ENCODE data around the gene SKP1.
A peak's percentile ranks its signal among the peaks of the same experiment; 100 is the strongest.
"Not testable (repeated sequence)": the region's sequence is repeated elsewhere in the genome, so short reads cannot be mapped to it uniquely, and the experiment has no call there.

SKP1 gene

DNA sequence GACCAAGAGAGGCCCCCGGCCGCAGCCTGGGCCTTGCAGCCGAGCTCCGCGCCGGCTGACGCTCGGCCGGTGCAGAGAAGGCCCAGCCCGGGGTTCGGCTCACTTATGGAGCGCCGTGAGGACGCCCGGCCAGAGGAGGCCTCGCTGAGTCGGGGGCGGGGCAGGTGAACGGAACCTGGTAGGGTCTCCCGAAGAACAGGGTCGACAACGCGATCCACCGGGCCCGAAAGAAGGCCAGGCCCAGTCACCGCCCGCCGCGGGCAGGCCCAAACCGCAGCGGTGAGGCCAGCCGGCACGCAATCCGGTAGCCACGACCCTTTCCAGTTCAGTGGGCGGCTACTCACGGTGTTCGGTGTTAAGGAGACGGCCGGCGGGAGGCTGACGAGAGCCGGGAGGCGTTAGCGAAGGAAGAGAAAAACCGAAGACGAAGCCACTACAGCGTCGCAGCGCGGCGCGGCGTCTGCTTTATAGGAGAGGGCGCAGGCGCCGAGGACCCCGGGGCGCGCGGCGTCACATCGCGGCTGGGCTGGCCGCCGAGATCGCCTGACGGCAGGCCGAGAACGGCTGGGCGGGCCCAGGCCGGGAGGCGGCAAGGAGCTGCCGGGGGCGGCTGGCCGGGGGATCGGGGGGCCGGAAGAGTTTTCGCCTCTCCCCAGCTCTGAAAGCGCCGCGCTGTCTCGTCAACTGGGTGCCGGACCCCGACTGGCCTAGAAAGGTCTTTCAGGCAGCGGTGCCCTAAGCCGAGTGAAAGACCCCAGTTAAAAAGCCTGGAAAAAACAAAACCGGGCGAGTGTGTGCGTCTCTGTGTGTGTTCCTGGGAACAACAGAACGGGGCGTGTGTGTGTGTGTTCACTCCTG, at the start of gene SKP1:
Gene SKP1, minus strand, starts transcription at position 440 of the 858 bp plus-strand sequence. CDS start 2,928 bp downstream, outside the sequence.
- peak; percentile 85 to 90 for DNase-seq

DNA sequence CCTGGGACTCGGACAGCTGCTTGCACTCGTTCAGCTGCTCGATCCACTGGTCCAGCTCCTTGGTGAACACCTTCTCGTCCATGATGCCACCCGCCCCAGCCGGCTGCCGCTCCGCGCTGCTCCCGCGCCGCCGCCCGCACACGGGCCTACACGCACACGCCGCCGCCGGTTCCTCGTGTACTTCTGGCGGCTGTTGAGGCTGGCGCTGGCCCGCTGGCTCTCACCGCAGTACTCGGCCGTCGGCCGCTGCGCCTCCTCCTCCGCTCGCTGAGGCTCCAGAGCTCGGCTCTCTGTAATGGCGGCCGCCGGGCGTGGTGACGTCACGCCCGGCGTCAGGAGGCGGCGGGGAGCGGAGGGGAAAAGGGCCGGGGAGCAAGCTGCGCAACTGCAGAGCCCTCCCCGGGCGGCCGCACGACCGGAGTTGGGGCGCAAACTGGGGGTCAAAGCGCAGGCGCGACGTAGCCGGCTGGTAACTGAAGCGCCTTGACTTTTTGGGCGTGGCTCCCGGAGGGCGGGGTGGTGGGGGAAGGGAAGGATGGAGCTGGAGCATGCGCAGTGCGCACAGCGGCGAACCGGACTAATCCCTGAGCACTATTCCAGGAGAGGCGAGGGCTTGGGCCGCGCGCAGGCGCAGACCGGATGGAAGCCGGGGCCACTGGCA, 49.2 kb upstream of the SKP1 start, which contains the start of gene PPP2CA:
Gene PPP2CA, minus strand, starts transcription at position 294 of the 661 bp plus-strand sequence. Its CDS starts 212 bp downstream, at position 82.
- DNase-seq, result peak; percentile 99 to 100

- peak; percentile 59 to 74 for DNase-seq
Measured at GRCh38 chr5:134224888-134225779, 48.4 kb upstream of the SKP1 start.

DNA sequence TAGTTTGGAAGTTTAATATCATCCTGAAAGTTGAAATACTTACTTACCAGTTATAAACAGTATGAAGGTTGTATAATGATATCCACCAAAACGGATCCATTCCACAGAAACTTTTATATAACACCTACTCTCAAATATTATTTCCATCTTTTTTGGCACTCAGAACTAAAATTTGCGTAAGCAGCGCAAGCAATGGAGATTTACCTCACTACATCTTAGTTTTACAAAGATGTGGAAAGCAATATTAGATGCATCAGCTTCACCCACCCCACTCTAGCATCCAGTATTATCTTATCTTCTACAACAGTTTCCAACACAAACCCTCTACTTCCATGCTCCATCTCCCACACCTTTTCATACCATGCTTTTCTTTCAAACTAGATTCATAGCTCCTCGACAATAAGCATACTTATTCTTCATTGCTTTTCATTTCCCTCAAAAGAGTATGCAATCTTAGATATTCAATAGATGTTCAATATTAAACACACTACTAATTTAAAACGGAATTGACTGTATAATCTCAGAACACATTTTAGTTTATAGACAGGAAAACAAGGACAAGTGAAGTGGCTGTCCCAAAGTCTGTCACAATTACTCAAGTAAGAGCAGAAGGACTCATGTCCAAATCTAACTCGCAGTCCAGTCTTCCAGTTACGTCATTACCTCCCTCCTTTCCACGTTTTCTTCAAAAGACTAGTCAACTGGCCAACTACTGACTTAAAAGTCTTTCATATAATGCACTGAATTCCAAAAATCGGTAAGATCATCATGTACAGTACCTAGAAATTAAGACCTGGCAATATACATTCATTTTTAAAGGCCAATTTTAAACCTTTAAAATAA, 46.9 kb upstream of the SKP1 start:
- DNase-seq, result no peak

DNA sequence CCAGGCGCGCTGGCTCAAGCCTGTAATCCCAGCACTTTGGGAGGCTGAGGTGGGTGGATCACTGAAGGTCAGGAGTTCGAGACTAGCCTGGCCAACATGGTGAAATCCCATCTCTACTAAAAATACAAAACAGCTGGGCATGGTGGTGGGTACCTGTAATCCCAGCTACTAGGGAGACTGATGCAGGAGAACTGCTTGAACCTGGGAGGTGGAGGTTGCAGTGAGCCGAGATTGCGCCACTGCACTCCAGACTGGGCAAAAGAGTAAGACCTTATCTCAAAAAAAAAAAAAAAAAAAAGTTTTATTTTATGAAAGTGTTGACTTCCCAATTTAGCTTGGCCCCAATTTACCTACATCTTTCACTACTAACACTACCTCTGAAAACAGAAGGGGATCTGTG, 44.9 kb upstream of the SKP1 start:
- DNase-seq, result not testable (repeated sequence)

- no peak for DNase-seq
Measured at GRCh38 chr5:134215757-134216156, 39.0 kb upstream of the SKP1 start.

GRCh38 chr5:134211263-134212031, 34.7 kb upstream of the SKP1 start:
- DNase-seq, result not testable (repeated sequence)

DNA sequence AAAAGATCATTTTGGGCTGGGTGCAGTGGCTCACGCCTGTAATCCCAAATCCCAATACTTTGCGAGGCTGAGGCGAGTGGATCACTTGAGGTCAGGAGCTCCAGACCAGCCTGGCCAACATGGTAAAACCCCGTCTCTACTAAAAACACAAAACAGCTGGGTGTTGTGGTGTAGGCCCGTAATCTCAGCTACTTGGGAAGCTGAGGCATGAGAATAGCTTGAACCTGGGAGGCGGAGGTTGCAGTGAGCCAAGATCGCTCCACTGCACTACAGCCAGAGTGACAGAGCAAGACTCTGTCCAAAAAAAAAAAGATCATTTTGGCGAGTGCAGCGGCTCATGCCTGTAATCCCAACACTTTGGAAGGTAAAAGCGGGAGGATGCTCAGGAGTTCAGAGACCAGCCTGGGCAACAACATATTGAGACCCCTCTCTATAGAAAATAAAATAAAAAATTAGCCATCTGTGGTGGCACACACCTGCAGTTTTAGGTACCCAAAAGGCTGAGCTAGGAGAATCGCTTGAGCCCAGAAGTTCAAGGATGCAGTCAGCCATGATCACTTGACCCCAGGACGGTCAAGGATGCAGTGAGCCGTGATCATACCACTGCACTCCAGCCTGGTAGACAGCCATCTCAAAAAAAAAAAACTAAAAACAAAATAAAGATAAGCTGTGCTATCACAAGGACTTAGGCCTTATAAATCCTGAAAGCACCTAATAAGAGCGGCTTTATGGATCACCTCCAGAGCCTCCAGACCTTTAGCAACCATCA, 32.9 kb upstream of the SKP1 start:
- no peak for DNase-seq

GRCh38 chr5:134207696-134208095, 30.9 kb upstream of the SKP1 start:
- no peak for DNase-seq

- DNase-seq, result no peak
Measured at GRCh38 chr5:134206627-134207160, 29.9 kb upstream of the SKP1 start.

- DNase-seq, result no peak
Measured at GRCh38 chr5:134204575-134204974, 27.8 kb upstream of the SKP1 start.

GRCh38 chr5:134203630-134204029, 26.9 kb upstream of the SKP1 start:
- DNase-seq, result no peak

DNA sequence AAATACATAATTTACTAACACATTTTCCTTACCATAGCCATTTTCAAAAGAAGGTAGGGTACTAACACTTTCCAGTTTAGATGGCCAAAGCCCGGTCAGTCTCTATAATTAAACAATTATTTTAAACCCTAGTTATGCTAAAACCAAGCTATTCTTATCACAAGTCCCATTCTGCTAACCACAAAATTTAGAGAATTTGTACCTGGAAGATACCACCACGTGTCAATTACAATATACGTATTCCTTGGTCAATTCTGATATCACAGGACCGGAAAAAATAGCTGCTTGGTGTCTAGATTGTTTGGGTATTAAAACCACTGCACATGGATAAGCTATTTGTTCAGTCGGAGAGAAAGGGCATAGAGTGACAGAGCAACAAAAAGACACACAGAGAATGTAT, 18.9 kb upstream of the SKP1 start:
- DNase-seq, result no peak

DNA sequence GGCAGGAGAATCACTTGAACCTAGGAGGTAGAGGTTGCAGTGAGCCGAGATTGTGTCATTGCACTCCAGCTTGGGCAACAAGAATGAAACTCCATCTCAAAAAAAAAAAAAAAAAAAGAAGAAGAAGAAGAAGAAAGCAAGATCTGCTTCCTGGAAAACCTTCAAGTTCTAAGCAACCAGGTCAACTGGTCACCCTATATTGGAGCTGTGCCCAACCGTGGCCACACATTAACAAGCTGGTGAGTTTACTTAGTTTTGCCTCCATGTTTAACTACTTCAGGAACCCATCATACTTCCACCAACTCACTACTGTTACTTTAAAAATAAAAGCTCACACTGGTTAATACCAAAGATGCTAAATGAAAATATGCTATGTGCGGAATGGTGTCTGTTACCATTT, 12.3 kb upstream of the SKP1 start:
- DNase-seq, result no peak

DNA sequence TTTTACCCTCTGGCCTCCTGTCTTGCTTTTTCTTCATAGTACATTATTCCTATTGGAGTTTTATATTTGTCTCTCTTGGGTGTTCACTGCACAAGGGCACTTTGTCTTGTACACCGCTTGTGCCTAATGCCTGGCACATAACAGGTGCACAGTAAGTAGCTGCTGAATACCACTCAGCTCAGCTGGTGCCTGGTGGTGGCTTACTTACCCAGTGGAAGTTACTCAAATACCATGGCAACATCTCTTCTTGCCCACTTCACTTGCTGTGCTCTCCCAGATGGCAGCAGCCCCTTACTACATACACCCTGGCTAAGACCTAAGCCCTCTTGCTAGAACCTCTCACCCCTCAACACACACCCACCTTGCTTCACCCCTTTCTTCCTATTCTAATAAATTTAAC, 11.3 kb upstream of the SKP1 start:
- DNase-seq, result no peak

DNA sequence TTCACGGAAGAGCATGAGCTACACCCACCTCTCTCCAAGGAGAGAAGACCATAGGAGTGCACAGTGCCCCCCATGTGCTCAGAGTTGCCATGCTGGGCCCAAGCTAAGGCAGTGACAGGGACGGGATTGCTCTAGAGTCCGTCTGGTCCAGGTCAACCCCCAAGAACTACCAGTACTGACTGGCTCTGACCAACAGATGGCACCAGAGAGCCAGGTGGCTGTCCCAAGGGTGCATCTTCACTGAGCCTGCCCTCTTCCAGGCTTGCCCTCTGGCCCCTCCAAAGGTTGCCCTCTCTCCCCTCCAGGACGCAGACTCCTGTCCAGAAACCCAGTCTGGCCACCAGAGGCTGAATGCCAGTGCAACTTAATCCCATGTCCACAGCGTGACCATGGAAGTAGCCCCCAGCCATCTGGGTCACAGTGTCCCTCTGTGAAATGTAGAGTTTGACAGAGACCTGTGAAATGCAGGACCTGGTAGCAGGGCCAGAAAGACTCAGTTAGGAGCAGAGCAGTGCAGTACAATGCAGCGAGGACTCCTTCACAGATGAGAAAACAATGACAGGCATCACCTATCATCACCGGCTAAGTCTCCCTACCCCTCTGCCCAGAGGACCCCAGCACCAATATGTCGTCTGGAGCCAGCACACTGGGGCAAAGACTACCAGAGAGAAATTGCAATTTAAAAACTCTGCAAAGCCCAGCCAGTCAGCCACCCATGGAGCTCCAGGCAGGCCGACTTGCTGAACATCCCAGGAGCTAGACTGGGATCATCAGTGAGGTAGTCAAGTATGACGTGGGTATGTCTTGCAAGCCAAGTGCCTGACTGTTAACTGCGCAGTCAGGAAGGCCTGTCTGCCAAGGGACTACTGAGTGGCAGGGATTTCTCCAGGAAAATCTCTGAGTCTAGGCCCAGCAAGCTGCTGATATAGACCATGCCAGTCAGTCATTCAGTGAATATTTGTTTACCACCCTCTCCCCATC, 7.7 kb upstream of the SKP1 start:
- peak; percentile 75 to 84 for DNase-seq

DNA sequence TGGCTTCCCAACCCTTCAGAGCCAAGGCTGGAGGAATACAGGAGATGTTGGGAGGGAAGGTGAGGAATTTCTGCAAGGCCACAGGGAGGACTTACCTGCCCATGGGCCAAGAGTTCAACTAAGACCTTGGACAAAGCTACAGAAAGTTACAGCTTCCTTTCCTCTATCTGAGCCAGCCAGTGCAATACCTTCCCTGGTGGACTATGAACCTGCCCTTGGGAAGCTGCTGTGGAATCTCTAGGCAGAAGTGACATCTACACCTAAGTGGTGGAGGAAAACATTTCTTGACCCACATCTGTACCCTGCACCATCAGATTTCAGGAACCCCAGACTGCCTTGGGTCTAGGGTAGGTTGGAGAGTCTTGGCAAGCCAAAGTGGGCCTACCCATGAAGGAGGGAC, 6.7 kb upstream of the SKP1 start:
- DNase-seq, result no peak

GRCh38 chr5:134178096-134178419, 1.3 kb upstream of the SKP1 start:
- no peak for DNase-seq

Data from CD4-positive, alpha-beta T cell treated with Interferon alpha-2 for 1 hour (primary cell).